Raji (cell line): ENCODE measurements around the gene RIOX2.

Experiments used
- POLR2A ChIP-seq: IDR thresholded peaks from 2 replicates; pipeline ENCODE4 v1.6.1; 2011; ENCODE audit warnings: low read depth, low read length, control low read depth; ENCODE audit not compliant: insufficient read depth

The RIOX2 gene

DNA sequence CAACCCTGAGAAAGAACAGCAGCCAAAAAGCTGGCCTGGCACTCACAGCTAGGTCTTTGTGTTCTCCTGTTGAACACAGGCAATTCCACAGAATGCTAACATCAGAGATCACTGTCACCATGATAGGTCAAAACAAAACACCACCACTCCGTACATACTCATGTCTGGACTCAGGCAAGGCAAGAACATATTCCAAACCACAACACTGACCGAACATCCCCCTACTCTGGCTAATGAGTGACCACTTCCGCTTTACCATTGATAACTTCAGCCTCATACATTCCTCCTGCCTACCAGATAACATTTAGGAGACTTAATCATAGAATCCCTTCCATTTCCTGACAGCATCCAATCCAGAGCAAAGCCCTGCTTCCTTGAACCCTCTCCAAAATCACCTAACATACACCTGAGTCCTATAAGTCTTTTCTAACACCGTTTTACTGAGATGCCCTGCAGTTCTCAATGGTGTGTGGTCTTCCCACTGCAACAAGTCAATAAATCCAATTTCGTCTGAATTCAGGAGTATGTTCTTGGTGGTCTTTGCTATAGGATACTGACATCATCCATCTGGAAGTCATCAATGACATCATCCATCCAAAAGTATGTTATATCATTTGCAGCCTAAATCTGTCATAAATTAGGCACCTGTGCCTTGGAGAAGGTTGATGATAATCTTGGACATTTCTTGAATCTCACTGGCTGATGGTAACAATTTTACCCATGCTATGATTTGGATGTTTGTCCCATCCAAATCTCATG, 23.7 kb downstream of the RIOX2 start:
- TF ChIP-seq POLR2A = no peak

GRCh38 chr3:97942801-97943546, 29.3 kb downstream of the RIOX2 start:
- TF ChIP-seq POLR2A = no peak

DNA sequence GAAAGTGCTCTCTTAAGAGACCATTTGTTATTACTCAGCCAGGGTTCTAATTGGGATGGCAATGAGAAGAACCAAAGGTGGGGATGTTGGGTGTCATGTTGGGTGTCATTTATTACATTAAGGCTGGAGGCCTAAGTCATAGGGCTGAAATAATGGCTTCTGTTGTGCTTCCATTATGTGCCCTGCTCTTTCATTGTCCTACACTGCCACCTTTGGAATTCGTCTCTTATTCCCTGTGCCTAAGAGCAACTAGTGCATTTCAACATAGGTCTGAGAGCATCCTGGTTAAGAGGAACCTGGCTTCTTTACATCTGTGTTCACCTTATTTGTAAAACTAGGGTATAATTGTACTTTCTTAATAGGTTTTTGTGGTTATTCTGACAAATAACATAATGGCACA, 32.2 kb downstream of the RIOX2 start:
- no peak for TF ChIP-seq POLR2A

- TF ChIP-seq POLR2A = no peak
Observed at GRCh38 chr3:97939401-97939800, 32.8 kb downstream of the RIOX2 start.

DNA sequence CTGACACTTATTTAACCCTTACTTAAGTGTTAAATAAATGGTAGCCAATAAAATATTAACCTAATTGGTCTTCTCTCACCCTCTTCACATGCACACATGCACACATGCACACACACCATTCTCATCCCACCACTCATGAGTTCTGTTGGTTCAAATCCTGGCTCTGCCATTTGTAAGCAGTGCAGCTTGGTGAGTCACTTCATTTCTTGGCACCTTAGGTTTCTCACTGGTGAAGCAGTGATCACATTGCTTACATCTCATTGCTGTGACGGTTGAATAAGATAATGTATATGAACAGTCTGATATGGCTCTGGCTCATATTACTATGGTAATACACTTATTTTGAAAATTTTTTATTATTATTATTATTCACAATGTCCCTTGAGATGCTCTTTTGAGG, 33.8 kb downstream of the RIOX2 start:
- TF ChIP-seq POLR2A = no peak

- TF ChIP-seq POLR2A = no peak
Observed at GRCh38 chr3:97937205-97937604, 35.0 kb downstream of the RIOX2 start.

GRCh38 chr3:97935842-97936241, 36.4 kb downstream of the RIOX2 start:
- no peak for TF ChIP-seq POLR2A

- no peak for TF ChIP-seq POLR2A
Observed at GRCh38 chr3:97934980-97935695, 37.1 kb downstream of the RIOX2 start.

- no peak for TF ChIP-seq POLR2A
Observed at GRCh38 chr3:97932387-97932801, 39.8 kb downstream of the RIOX2 start.

DNA sequence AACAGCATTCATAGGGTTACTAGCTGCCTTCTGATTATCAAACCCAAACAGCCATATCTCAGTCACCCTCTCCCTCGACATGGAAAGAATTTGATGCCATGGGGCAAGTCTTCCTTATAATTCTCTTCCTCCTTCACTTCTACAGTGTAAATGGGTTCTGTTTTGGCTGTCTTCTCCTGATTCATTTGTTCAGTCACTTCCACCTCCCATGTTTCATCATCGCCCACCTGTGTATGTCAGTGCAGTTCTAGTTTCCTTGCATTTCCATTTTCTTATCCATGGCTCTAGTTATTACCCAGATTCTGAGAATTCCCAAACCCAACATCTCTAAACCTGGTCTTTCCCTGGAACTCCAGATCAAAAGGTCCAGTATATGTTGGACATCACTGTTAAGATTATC, 41.0 kb downstream of the RIOX2 start:
- TF ChIP-seq POLR2A = no peak

- no peak for TF ChIP-seq POLR2A
Observed at GRCh38 chr3:97930018-97930417, 42.2 kb downstream of the RIOX2 start.

- TF ChIP-seq POLR2A = no peak
Observed at GRCh38 chr3:97928986-97929385, 43.2 kb downstream of the RIOX2 start.

GRCh38 chr3:97927704-97928103, 44.5 kb downstream of the RIOX2 start:
- no peak for TF ChIP-seq POLR2A

- TF ChIP-seq POLR2A = no peak
Observed at GRCh38 chr3:97917813-97918536, 54.3 kb downstream of the RIOX2 start.

GRCh38 chr3:97916576-97916975, 55.7 kb downstream of the RIOX2 start:
- no peak for TF ChIP-seq POLR2A
